ENCODE data around the gene HKDC1.

GRCh38 chr10:69243817-69244216 is 23.7 kb downstream of the HKDC1 start:
- no peak for TF ChIP-seq POLR2AphosphoS2 (conservative IDR thresholded peaks at IDR 0.05; ENCODE audit: low read length)
- no peak for TF ChIP-seq RCOR1 (IDR thresholded peaks at IDR 0.05; ENCODE audit: low read depth, low read length)
- no peak for TF ChIP-seq POLR2A (IDR thresholded peaks at IDR 0.05; ENCODE audit: low read length)
- no peak for TF ChIP-seq CEBPB (IDR thresholded peaks at IDR 0.05)
- no peak for TF ChIP-seq CTCF (IDR thresholded peaks at IDR 0.05)
